Immature natural killer cell (primary cell): ENCODE results near the gene LCN1. TPM values are rescaled to one million over a fixed set of nuclear protein-coding genes. Genes with fewer than 3 reads are reported as not detected.

Experiments
- polyA plus RNA-seq, 3 donors: library from polyadenylated mRNA; unstranded; fragments of 300-500 nt; fragmentation: Illumina TruSeq; gene quantifications; one replicate each; pipeline ENCODE4 v1.2.3, GENCODE V29; 2021

Gene LCN1
- polyA plus RNA-seq, 3 donors from 2014 or later: not detected

Other genes starting within 250 kb of the LCN1 start
- gene PPP1R26, start 41.7 kb upstream of the LCN1 start, polyA plus RNA-seq: 1 to 10 TPM in 1 of 3 donors, under 1 TPM in 2; 0.29 to 1.2 (median 0.39) TPM
- gene MRPS2, start 20.8 kb upstream of the LCN1 start, polyA plus RNA-seq: 10 to 100 TPM; 28.6 to 53.4 (median 32.9) TPM
- gene OBP2A, start 24.7 kb downstream of the LCN1 start, polyA plus RNA-seq: not detected
- not detected for gene PAEP, start 40.3 kb downstream of the LCN1 start, polyA plus RNA-seq
- not detected for gene GLT6D1, start 118.1 kb downstream of the LCN1 start, polyA plus RNA-seq
- gene LCN9, start 141.9 kb downstream of the LCN1 start, polyA plus RNA-seq: not detected
- not detected for gene SOHLH1, start 178.0 kb downstream of the LCN1 start, polyA plus RNA-seq
- gene KCNT1, start 180.7 kb downstream of the LCN1 start, polyA plus RNA-seq: not detected